Non-pigmented ciliary epithelial cell (primary cell): ENCODE measurements around the gene SNPH.

Experiments
- DNase-seq: peaks from one replicate; pipeline ENCODE4 v3.0.0-alpha.2; 2010; ENCODE audit warnings: low read depth

The SNPH gene

DNA sequence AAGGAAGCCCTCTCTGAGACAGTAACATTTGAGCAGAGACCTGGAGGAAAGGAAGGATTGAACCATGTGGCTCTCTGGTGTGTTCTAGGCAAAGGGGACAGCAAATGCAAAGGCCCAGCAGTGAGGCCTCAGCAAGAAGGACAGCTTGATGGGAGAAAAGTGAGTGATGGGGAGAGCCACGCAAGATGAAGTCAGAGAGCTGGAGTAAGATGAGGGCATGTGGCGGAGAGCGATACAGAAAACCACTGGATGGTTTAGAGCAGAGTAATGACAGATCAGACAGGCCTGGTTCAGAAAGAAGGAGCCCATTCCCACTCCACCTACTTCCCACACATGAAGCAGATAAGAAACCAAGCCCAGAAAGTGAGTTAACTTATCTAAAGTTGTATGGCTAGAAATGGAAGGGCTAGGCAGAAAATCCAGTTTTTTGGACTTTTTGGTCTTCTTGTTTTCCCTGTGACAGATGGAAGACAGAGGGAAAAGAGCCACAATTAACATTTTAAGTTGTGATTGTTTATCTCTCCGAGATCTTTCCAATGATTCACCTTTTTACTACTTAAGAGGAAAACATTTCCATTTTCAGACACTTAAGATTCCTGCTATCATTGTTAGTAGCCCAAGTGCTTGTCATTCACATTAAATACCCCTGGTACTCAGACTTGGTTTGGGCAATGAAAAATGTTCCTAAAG, 723 bp upstream of the SNPH start:
- DNase-seq, result no peak

DNA sequence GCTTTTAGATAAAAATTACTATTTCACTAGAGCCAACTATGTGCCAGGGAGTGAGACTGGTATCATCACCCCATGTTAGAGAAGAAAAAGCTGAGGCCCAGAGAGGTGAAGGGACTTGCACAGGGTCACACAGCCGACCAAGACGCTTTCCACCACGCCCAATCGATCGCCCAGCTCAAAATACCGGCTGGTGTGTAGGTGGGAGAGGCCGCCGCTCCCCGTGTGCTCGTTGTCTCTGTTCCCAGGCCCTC, 253 bp upstream of the SNPH start:
- DNase-seq, result no peak

DNA sequence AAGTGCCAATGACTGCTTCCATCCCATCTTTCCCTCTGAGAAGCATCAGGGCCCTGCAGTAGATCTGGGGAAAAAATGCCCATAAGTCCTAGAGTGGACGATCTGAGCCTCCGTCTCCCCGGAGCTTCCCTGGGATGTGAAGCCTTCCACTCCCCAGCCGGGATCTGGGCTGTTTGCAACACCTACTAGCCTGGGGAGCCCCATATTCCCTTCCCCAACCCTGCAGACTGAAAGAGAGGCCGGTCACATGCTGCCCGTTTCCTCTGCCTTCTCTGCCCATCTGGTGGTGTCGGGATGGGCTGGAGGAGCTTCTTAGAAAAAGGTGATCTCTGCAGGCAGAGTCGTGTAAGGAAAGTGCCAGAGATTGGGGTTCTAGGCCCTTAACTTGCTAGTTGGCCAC, 1.1 kb downstream of the SNPH start:
- no peak for DNase-seq

DNA sequence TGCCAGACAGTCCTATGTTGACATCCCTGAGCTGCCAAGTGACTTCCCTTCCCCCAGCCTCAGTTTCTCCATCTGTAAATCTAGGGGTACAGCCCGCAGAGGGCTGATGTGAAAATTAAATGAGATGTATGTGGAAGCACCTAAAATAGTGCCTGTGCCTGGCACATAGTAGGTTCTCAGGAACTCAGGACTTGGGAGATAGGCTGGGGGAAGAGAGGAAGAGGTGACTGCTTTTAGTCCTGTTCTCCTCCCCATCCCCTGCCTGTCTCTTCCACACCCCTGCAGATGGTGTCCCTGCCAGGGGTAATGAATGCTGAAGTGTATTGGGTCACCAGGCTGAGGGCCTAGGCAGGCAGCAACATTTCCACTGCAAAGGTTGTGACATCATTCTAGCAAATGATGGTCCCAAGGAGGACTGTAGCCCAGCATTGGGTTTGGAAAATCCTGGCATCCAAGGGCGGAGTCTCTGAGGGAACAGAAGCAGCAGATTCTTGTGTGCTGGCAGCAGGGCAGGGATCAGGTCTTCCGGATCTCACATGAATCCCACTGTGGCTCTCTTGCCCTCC, 1.8 kb downstream of the SNPH start:
- no peak for DNase-seq

DNA sequence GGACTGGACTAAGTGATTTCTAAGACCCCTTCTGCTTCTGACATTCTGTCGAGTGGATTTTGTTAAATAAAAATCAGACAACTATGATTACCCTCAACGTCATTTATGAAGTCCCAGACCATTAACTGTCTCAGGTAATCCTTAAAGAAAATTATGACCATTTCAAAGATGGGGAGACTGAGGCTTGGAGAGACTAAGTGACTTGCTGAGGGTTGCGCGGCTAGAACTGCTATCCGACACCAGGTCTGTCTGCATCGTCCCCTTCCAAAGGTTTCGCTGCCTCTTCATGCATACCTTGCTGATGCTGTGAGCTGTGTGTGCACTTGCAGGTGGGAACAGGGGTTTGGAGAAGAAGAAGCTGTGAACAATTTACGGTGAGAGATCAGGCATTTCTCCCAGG, 3.1 kb downstream of the SNPH start:
- DNase-seq, result no peak

DNA sequence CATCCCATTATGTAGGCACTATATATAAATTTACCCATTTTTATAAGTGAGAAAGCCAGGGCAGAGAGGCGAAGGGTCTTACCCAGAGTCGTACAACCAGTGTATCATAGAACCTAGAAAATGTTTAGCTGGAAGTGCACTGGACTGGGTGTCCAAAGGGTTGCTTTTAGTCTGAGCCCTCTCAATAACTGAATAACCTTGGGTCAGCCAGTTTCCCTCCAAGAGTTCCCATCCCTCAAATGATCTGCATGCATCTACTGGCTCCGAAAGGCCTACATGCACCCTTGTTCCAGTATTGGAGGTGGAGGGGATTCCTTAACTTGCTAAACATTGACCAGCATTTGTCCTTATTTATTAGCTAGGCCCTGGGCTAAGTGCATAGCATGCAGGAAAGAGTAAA, 3.8 kb downstream of the SNPH start:
- DNase-seq, result no peak

DNA sequence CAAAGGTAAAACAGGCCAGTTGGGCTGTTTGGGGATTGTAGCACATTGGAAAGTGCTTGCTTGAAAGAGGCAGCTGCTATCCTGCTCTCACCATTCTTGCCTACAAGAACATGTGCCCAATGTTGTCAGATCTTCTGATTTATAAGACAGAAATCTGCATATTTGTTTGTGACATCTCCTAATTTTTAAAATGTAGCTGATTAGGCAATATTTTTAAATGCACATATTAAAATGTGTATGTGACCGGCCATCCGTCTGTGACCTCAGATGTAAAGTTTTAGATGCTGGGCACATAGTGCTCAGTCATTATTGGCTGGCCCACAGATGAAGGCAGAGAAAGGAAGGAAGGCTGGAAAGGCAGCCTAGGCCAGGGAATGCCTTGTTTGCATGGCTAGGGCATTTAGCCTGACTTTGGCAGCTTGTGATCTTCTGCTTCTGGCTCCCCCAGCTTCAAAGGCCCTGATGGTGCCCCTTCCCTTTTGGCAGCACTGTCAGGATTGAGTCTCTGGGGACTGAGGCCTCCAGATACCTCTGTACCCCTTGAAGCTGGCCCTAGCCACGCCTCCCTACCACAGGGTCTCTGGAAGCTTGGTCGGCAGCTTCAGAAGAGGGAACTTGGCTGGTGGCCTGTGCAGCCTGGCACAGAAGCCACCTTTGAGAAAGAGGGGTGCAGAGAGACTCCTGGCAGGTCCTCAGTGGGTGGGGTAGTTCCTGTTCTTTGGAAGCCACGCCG, 6.4 kb downstream of the SNPH start:
- DNase-seq, result no peak

DNA sequence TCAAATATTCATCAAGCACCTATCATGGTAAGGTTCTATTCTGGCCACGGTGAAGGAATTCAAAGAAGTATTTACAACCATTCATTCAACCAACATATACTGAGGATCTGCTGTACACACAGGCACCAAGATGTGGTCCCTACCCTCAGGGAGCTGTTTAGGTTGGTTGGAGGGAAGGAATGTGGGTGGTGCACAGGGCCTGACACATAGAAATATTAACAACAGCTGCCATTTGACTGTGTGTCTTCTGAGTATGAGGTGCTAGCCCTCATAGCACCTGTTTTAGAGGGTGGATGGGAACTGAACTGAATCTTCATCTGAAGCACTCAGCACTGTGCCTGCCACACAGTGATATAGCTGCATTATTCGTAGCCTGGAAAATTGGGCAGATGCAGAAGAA, 7.3 kb downstream of the SNPH start:
- no peak for DNase-seq

DNA sequence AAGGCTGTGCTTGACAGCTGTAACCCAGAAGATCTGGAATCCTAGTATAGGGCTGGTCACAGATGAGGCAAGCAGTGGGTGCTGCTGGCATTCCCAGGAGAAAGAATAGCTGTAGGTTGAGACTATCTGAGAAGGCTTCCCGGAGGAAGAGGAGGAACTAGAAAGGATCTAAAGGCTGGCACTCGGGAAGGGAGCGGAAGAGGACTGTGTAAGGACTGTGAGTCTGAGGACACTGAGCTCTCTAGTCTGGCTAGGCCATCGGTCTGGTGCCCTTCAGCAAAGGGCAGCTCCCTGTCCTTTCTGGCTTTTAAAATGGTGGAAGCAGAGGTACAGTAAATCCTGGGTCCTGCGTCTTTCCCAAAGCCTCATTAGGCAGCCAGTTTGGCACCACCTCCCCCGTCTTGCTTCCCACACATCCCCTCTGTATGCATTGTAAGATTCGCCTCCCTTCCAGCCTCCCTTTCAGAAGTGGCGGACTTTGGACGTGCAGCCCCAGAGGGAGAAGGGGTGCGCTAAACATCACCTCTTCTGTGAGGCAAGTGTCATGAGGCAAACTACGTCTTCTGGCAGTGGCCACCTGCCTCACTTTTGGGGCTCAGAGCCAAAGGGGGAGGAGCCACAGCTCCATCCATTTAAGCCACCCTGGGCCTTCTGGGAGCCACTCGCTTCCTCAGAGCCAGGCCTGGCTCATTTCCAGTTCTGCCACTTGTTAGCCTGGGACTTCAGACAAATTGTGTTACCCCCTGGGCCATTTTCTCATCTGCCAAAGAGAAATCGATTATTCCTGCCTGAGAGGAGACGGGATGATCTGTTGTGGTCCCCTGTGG, 8.6 kb downstream of the SNPH start:
- DNase-seq, result no peak

DNA sequence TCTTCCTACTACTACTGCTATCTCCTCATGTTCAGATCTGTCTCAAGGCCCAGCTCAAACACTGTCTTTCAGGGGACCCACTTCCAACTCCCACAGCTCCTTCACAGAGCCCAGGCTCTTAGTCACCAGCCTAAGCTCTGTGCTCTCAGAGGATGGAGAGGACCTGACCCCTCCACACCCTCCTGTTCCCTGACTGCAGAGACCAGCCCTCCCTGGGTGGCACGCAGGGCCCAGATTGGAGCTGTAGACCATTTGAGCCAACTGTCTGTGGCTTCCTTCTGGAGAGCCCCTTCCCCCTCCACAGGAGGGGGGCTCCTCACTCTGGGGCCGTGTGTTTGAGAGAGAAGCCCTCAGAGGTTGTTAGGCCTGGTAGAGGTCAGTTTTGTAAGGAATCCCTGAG, 9.8 kb downstream of the SNPH start:
- no peak for DNase-seq

DNA sequence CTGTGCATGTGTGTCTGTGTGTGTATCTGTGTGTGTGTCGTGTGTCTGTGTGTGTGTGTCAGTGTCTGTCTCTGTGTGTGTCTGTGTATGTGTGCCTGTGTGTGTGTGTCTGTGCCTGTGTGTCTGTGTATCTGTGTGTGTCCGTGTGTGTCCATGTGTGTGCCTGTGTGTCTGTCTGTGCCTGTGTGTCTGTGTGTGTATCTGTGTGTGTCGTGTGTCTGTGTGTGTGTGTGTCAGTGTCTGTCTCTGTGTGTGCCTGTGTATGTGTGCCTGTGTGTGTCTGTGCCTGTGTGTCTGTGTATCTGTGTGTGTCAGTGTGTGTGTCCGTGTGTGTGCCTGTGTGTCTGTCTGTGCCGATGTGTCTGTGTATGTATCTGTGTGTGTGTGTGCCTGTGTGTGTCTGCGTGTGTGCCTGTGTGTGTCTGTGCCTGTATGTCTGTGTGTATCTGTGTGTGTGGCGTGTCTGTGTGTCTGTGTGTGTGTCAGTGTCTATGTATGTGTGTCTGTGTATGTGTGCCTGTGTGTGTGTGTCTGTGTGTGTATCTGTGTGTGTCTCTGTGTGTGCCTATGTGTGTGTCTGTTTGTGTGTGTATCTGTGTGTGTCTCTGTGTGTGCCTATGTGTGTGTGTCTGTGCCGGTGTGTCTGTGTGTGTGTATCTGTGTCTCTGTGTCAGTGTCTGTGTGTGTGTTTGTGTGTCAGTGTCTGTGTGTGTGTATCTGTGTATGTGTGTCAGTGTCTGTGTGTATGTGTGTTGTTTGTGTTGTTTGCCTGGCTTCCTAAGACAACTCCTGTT, 11.6 kb downstream of the SNPH start:
- no peak for DNase-seq

DNA sequence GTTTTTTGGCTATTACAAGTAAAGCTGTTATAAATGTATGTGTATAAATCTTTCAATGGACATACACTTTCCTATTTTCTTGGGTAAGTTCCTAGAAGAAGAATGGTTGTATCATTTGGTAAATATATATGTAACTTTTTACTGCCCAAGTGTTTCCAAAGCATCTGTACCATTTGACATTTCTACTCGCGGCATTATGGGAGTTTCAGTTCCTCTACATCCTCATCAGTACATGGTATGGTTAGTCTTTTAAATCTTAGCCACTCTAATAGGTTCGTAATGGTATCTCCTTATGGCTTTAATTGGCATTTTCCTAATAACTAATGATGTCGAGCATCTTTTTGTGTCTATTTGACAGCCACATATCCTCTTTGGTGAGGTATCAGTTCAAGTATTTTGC, 12.9 kb downstream of the SNPH start:
- DNase-seq, result no peak

DNA sequence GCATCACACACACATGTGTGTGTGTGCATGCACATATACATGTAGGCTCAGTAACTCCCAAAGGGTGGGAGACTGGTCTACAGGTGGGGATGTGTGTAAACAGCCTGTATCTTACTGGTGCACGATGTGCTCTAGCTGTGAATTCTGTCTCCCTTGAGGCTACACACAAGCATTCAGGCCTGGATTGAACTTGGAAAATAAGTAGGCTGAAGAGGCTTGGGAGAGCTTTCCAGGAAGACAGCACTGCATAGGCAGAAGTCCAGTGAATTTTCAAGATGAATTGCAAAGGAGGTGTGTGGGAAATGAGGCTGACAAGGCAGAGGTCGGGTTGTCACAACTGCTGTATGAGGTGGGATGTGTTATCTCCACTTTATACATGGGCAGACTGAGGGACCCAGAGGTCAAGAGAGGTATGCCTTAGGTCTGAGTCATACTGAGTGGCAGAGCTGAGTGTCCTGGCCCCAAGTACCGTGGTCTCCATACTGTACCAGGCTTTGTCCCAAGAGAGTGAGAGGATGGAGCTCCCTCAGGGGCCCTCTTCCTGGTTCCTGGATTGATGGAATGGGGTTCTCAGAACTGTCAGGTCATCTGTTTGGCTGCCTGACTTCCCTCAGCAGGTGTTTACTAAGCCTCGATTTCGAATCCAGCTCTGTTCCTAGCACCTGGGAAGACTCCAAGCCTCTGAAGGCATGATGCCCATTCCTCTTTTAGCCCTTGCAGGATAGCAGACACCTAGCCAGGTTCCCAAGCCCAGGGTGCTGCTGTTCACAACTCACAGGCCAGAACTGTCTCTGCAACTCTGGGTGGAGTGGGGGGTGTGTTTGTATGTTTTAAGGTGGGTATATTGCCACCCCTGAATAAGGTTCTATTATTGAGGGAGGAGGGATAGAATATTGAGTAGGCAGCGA, 14.4 kb downstream of the SNPH start:
- DNase-seq, result no peak

DNA sequence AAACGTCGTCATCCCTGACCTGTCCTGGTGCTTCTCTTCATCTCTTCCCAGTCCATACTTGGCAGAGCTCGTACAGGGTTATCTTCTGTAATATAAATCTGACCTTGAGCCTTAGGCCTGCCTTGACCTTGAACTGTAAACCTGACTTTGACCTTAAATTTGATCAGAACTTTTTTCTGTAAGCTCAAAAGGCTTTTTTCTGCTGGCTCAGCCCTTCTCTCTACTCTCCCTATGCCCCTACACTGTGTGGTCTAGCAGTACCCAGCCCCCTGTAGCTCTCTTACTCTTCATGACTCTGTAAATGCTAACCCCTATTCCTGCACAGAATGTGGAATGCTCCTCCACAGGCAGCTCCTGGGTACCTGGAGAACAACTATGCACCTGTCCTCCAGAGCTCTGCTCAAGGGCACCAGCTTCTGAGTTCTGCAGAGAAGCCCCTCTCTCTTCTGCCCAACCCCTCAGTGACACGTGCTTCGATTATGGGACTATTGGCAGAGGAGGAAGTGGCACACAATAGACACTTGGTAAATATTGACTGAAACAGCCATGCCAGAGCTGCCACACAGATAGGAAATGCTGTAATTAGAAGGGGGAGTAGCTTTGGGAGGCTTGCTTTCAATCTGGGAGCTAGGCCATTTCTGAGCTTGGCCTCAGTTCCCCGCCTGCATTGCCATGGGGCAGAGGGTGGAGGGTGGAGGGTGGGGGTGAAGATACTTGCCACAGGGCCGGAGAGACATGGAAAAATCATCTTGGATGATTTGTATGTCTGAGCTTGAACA, 15.4 kb downstream of the SNPH start:
- no peak for DNase-seq

DNA sequence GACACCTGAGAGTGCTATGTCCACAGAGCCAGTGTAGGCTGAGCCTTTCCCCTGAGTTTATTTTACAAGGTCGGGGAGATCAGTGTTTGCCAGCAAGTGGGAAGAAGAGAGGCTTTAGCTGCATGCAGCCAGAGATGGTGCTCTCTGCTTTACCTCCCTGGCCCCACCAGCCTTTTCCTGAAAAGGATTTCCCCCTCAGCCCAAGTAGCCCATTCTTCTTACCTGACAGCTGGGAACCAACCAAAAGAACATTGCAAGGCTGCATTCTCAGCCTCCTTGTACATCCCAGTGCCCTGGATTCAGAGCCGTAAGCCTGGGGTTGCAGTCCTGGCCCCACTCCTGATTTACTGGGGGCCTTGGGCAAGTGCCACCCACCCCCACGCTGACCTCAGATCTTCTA, 16.9 kb downstream of the SNPH start:
- no peak for DNase-seq

DNA sequence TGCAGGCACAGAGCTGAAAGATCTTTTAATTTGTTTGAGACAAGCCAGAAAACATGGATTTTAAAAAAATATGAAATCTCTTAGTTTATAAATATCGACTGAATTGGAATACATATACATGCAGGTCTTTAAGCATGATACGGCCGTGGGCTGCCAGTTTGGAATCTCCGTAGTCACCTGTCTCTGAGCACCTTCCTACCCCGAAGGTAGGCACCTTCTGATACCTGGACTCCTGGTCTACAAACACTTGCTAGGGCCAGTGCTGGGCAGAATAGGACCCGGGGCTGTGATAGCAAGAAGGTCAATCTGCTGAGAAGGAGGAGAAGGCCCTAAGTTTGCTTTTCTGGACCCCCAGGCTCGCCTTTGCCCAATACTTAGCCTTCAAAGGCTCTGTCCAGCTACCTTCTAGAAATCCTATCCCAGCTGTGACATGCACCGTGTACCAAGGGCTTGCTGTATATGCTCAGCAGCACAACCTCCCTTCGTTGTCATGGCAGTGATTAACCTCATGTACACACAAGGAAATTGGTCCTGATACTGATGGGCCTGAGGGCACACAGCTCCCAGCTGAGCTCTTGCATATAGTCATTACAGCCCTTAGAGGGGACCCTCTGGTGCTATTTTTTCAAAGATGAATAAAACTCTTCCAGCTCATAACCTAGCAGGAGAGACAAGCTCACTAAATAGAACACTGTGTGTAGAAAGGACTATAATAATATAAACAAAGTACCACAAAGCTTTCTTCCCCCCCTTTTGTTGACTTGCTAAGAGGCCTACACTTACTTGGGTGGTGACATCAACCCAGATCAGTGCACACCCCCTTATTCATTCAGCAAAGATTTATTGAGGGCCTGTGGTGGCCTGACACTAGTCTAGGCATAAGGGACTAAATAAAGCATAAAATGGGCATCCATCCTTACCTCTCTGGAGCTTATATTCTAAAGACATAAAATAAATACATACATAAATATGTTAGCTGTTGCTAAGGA, 17.7 kb downstream of the SNPH start:
- DNase-seq, result no peak

DNA sequence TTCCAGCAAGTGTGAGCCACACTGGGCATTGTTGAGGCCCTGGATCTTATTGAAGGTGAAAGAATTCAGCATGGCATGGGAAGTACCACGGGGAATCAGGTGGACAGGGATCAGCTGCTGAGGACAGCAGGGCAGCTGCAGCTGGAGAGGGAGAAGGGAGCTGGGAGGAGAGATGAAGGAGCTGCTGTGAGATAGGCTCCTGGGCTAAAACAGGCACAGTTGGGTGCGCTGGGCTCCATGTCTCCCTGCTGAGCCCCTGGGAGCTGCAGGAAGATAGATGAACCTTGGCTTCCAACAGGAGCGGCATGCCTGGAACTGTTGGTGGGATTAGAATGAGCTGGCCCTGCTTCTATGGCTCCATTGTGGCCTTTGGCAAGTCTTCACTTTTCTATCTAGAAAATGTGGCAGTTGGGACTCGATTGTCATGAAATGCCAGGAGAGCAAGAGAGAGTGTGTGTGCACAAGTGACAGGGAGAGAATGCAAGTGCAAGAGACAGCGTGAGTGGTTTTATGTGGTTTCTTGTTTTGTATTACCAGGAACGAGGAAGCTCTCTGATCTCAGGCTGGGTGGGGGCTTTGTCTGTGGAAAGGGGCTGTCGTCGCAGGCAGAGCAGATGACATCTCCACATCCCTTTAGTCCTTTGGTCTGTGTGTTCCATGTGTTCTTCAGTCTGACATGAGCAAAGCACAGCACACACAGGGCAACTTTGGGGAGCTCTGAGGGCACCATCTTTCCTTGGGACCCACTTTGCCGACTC, 20.4 kb downstream of the SNPH start:
- DNase-seq, result no peak

DNA sequence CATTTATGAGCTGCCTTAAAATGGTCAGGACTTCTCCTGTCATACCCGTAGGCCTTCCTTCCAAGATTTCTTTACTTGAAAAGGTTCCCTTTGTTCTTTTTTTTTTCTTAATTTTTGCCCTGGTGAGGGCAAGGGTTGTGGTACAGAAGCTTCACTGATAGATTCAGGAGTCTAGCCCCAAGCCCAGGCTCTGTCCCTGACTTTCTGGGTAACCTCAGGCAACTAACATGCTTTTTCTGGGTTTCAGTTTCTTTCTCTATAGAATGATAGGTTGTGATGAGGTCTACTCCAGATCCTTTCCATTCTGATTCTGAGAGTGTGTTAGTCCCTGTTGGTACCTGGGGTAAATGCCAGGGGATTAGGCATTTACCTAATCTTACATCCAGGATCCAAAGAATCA, 21.2 kb downstream of the SNPH start:
- no peak for DNase-seq
